ENCODE data around the gene CEP350. TPM values are rescaled to one million over a fixed set of nuclear protein-coding genes. Genes with fewer than 3 reads are reported as not detected.

Gene CEP350
- total and polyA plus RNA-seq, 2 of the 13 experiments (the other 11 are each of a cell fraction or from before 2014, with no cell fraction given), result 7.6 to 35.9 TPM

DNA sequence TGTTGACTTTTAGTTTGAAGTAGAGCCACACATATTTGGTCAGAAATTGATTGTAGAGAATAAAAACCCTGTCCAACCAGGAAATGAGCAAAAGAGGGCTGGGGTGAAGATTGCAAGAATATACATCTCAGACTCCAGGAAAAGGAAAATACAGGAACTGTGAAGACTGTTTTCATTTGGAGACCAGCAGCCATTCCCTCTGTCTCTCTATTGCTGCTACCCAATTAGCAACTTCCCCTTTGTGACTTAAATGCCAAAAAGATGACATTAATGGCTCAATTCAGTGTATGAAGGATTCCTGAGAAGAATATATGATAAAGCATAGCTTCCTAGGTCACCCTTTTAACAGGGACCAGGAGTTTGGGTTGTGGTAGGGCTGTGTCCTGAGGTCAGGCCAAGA lies 31.6 kb upstream of the CEP350 start (continued):
- TF ChIP-seq, protein P1, sequence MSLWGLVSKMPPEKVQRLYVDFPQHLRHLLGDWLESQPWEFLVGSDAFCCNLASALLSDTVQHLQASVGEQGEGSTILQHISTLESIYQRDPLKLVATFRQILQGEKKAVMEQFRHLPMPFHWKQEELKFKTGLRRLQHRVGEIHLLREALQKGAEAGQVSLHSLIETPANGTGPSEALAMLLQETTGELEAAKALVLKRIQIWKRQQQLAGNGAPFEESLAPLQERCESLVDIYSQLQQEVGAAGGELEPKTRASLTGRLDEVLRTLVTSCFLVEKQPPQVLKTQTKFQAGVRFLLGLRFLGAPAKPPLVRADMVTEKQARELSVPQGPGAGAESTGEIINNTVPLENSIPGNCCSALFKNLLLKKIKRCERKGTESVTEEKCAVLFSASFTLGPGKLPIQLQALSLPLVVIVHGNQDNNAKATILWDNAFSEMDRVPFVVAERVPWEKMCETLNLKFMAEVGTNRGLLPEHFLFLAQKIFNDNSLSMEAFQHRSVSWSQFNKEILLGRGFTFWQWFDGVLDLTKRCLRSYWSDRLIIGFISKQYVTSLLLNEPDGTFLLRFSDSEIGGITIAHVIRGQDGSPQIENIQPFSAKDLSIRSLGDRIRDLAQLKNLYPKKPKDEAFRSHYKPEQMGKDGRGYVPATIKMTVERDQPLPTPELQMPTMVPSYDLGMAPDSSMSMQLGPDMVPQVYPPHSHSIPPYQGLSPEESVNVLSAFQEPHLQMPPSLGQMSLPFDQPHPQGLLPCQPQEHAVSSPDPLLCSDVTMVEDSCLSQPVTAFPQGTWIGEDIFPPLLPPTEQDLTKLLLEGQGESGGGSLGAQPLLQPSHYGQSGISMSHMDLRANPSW (CRISPR knock-in tag; IDR thresholded peaks at IDR 0.05; ENCODE audit: borderline replicate concordance), result no peak
- no peak for TF ChIP-seq ZNF646 (CRISPR knock-in tag; IDR thresholded peaks at IDR 0.05)

- ChIA-PET CTCF (ENCODE audit: low intra/inter-chr PET ratio, low total read pairs) (no interaction called here), POLR2A (no interaction called here)
- no TSS peak for BruUV-seq (replicated peaks)
- peaks cover under 1 to 5% of the 10 kb centered on the region in 2 experiments; a peak in 1 of 5 replicates for H3K36me3 ChIP-seq (replicated peaks in 1 of 2; ENCODE audit: control insufficient read depth in 1 of 2, insufficient read depth in 2 of 2, low read length in 2 of 2)
- H3K4me2 ChIP-seq (ENCODE audit: low read depth, low read length), result no peak overlapping the region
- intact Hi-C loops (cut with micrococcal nuclease; ENCODE audit: unreplicated experiment), result no loop called here
- H3K4me3 ChIP-seq (replicated peaks in 1 of 3; ENCODE audit: insufficient read depth in 1 of 3, low read depth in 2 of 3, low read length in 3 of 3), result no peak overlapping the region
- in situ Hi-C loops (cut with HindIII; ENCODE audit: extremely low pct_ligation_motif_present, low pct_unique_long_range_greater_than_20kb), result no loop called here
- ATAC-seq (no peak), DNase-seq (ENCODE audit: low spot score) (no peak), FAIRE-seq (no peak)
- no peak overlapping the region for H3K27ac ChIP-seq (ENCODE audit: extremely low read length, insufficient read depth, low read length)
- no peaks in the 10 kb centered on the region for H3K27me3 ChIP-seq (ENCODE audit: control insufficient read depth in 1 of 2, insufficient read depth in 2 of 2, low read length in 2 of 2)
- H3K9ac ChIP-seq (ENCODE audit: insufficient read depth, low read depth, low read length), result no peak overlapping the region
- no peaks in the 10 kb centered on the region for H3K9me3 ChIP-seq (ENCODE audit: low read length)
- no peaks in the 10 kb centered on the region for H4K20me1 ChIP-seq (ENCODE audit: insufficient read depth, low read length)
- WGBS (ENCODE audit: low lambda C conversion rate), result 100% methylated on average over 1 of the region's 1 CpG
- H3K79me2 ChIP-seq (ENCODE audit: insufficient read depth, low read length), result no peaks in the 10 kb centered on the region
- no peaks in the 10 kb centered on the region for H3K4me1 ChIP-seq (ENCODE audit: insufficient read depth, low read length)
- H2AFZ ChIP-seq (ENCODE audit: low read length), result no peak overlapping the region
- TF ChIP-seq ZNF878 (CRISPR knock-in tag; IDR thresholded peaks at IDR 0.05), result no peak
- no peak for TF ChIP-seq ZNF296 (CRISPR knock-in tag; conservative IDR thresholded peaks at IDR 0.05)
- no peak for TF ChIP-seq ZNF556 (CRISPR knock-in tag; IDR thresholded peaks at IDR 0.05; ENCODE audit: borderline replicate concordance)
- TF ChIP-seq ZNF775 (CRISPR knock-in tag; IDR thresholded peaks at IDR 0.05; ENCODE audit: borderline replicate concordance), result no peak
- no peak for TF ChIP-seq ZNF263 (CRISPR knock-in tag; IDR thresholded peaks at IDR 0.05)
- no peak for TF ChIP-seq ELF3 (CRISPR knock-in tag; IDR thresholded peaks at IDR 0.05)
- TF ChIP-seq BCLAF1 (IDR thresholded peaks at IDR 0.05), result no peak
These were observed 30.3 kb upstream of the CEP350 start for GRCh38 chr1:179924268-179924667.
